IPS-11a (cell line): ENCODE data around the gene SETBP1.
"Not testable (repeated sequence)": the region's sequence is repeated elsewhere in the genome, so short reads cannot be mapped to it uniquely, and the experiment has no call there.

Experiments used
- H3K4me3 ChIP-seq: one replicate; pipeline ENCODE4 v1.5.1; 2013; ENCODE audit warnings: low read depth, low read length, control low read depth

The SETBP1 gene

DNA sequence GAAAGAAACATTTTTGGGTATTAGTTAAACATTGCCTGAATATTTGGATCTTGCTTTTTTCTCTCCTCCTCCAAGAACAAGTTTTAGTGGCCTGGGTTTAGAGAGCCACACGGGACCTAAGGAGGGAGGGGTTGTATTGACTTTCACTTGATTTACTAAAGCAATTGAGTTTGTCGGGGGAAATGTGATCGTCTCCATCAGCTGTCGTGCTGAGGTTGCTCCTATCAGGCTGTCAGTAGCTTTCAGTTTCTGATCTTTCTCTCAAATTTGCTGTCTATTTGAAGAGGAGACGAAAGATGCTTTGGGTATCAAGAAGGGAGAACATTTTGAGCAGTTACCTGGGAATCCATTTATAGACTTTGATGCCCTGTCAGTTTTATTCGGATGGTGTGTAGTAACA is 106.0 kb downstream of the SETBP1 start:
- H3K4me3 ChIP-seq, result no peak overlapping the region

GRCh38 chr18:44788334-44788733 is 107.6 kb downstream of the SETBP1 start:
- no peak overlapping the region for H3K4me3 ChIP-seq

GRCh38 chr18:44789710-44790109 is 109.0 kb downstream of the SETBP1 start:
- H3K4me3 ChIP-seq, result no peak overlapping the region

GRCh38 chr18:44790860-44791259 is 110.2 kb downstream of the SETBP1 start:
- no peak overlapping the region for H3K4me3 ChIP-seq

DNA sequence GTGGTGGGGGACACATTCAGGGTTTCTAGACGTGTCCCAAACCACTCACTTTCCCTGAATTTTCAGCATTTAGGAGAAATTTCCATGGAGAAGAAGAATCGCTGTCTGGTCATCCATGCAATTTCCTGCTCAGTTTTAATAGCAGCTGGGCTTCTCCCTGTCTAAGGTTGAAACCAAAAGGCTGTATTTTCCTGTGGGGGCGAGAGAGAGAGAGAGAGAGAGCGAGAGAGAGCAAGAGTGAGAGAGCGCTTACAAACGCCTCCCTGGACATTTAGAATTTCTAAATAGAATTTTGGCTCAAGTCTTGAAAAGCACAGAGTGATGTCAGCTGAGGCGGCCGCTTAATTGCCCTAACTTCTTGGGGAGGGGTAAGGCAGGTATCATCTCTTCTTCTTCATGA is 110.8 kb downstream of the SETBP1 start:
- no peak overlapping the region for H3K4me3 ChIP-seq

DNA sequence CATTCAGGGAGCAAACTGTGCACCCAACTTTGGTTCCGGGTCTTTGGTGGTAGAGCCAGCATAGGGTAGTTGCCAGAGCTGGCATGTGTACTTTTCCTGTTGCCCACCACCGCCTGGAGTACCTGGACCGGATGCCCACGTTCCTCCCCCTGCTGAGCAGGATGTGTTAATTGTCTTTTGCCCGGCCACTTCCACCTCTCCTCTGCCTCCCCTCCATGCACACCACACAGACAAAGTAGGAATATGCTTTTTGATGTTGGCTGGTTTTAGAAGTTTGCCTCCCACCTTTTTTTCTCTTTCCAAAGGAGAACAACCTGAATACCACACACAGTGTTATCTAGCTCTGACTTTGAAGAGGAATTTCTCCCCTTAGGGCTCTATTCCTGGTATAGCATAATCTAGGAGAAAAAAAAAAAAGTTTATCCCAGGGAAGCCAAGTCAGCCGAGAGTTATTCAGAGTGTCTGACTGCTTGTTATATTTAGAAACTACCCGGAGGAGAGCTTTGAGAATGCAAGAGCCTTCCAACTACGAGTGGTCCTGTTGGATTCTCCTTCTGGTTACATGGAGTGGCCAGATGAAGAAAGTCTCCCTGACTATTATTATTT is 111.9 kb downstream of the SETBP1 start:
- H3K4me3 ChIP-seq, result no peak overlapping the region

- no peak overlapping the region for H3K4me3 ChIP-seq
Observed at GRCh38 chr18:44793194-44793593, 112.5 kb downstream of the SETBP1 start.

- no peak overlapping the region for H3K4me3 ChIP-seq
Observed at GRCh38 chr18:44793685-44794084, 113.0 kb downstream of the SETBP1 start.

DNA sequence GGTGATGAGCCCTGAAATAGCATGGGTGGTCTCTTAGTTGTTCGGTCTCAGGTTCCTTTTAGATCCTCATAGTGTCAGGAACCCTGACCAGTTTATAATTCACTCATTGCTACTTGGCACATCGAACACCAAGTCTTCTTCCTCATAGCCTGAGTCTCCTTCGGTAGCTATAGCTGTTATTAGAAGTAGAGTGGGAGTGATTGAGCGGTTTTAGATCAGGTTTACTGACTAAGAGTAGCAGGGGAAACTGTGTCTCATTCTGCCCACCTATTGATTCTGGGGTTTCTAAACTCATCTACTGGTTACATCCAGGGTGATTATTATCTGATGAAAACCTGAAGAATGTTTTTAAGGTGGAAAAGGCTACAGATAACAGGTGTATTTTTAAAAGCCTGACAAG is 114.6 kb downstream of the SETBP1 start:
- no peak overlapping the region for H3K4me3 ChIP-seq

DNA sequence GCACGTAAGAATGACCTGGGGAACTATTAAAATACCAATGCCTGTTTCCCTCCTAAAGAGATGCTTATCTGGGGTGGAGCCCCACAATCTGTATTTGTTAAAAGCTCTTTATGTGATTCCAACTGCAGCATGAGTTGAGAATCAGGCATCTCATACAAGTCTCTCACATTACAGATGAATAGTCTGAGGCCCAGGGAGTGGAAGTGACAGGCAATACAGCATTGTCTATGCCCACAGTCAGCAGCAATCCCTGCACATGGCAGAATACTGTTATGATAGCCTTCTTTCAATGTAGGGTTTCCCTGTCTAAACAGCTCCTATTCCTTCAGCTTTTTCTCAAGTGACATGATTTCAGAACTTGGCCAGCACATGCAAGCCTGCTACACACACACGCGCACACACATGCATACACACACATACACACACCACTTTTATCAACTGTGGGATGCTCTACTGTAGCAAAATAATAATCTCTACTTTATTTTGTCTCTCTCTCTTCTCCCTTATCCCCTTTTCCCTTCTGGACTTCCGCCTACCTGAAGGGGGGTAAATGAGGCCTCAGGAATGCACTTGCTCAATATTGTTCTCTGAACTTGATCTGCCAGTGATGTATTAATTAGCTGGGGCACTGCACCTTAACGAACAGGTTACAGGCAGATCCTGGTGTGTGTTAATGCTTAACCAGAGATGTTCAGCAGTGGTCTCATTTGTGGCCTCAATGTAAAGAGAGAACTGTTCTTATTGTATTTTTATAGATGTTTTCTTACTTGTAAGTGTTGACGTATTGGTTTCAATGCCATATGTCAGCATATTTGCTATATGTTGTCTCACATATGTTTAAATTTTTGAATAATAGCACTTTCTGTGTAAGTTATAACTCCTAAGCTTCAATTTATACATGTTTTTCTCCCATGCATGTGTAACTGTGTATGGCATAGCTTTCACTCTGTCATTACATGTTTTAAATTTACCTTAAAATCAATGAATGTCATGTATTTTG is 116.0 kb downstream of the SETBP1 start:
- H3K4me3 ChIP-seq, result no peak overlapping the region

DNA sequence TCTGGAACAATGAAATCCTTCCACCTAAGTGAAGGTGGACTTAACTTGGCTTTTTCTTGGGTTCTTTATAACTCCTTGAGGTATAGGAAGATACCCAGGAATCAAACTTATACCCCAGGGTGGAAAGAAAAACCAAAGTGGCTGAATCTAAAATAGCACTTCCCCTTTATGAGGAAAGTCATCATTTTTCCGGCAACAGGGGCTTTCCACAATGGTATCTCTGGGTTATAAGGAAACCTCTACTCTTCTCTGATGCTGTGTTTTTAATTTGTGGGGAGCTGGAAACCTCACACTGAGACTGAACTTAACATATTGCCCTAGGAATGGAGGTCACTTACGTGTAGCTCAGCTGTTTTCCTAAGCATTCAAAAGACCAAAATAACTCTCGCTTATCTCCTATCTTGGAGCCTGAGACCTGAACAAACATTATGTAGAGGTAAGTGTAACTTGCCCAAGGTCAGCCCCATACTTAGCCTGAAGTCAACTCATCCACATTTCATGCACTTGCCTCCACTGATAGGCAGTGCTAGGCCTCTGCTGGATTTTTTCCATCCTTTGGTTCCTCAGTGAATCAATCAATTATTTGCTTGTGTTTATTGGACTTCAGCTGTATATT is 117.9 kb downstream of the SETBP1 start:
- H3K4me3 ChIP-seq, result no peak overlapping the region

- no peak overlapping the region for H3K4me3 ChIP-seq
Observed at GRCh38 chr18:44799382-44799906, 118.8 kb downstream of the SETBP1 start.

- H3K4me3 ChIP-seq, result no peak overlapping the region
Observed at GRCh38 chr18:44799907-44800421, 119.3 kb downstream of the SETBP1 start.

- H3K4me3 ChIP-seq, result not testable (repeated sequence)
Observed at GRCh38 chr18:44800766-44801165, 120.1 kb downstream of the SETBP1 start.

DNA sequence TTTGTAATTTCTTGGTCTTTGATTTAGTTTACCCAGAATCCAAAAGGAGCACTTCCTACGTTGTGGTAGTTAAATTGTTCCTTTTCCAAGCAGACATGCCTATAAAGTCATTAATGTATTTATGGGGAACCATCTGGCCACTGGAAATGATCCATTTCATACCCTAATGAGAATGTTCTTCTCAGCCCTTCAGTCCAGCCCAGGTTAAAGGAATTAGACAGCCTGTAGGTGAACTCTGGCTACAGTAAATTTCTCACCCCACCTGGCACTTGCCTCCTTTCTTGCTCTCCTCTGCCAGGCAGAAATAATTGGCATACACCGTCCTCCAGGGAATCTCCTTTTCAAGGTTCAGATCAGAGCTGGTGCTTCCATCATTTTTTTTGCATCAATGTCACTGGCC is 121.1 kb downstream of the SETBP1 start:
- H3K4me3 ChIP-seq, result no peak overlapping the region

GRCh38 chr18:44802508-44802907 is 121.8 kb downstream of the SETBP1 start:
- no peak overlapping the region for H3K4me3 ChIP-seq

DNA sequence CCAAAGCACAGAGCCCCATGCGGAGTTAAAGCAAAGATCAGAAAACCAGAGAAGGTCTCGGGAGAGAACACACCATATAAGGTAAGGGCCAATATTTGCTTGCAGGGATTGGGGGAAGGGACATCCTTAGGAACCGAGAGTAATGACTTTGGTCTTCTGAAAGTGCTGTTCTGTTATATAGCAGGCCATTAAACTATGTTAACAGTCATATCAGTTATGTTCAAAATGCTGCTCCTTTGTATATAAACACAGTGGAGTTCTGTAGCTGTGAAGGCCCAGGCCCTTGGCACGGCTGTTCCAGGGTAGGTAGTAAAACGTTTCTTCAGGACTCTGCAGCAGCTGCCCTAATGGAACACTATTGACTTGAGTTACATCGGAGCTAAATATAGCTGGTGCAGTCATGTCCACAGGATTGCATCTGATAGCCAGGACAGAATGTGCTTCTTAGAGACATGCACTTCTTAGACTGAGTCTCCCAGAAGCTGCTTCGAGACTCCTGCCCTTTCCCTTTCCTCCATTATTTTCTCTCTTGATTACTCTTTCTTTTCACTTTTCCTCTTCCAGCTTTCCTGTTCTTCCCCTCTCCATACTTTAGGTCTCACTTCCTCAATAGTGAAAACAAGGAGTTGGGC is 122.4 kb downstream of the SETBP1 start:
- H3K4me3 ChIP-seq, result no peak overlapping the region

DNA sequence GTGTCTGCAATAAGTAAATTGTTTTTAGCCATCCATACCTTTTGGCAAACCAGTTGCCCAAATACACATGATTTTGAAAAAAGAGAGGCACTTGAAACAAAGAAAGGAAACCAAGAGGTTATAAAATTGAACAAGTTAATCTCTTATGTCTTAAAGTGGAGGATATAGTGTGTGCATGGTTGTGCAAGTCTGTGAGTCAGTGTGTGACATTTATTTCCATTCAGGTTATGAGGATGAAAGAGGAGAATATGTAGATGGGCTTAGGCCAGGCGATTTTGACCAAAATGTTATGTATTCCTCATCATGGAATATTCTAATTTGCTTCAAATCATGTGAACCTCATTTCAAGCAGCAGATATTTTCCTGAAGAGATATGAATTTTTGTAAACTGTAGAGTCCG is 123.3 kb downstream of the SETBP1 start:
- no peak overlapping the region for H3K4me3 ChIP-seq

- no peak overlapping the region for H3K4me3 ChIP-seq
Observed at GRCh38 chr18:44805176-44805575, 124.5 kb downstream of the SETBP1 start.

DNA sequence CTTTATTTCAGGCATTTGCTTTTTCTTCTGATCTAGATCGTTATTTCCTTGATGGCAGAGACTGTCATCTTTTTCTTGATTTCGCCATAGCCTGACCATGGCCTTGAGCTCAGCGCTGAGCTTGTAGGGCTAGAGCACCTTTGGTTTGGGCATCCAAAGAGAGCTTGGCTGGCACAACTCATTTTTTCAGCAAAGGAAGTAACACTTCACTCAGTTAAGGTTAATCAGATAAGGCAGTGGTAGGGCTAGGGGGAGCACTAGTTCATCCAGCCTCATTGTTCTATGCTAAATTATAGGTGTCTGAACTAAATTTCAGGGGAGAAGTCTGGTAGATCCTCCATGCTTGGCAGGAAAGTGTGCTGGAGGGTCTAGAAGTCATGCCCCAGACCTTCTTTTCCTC is 125.0 kb downstream of the SETBP1 start:
- no peak overlapping the region for H3K4me3 ChIP-seq

DNA sequence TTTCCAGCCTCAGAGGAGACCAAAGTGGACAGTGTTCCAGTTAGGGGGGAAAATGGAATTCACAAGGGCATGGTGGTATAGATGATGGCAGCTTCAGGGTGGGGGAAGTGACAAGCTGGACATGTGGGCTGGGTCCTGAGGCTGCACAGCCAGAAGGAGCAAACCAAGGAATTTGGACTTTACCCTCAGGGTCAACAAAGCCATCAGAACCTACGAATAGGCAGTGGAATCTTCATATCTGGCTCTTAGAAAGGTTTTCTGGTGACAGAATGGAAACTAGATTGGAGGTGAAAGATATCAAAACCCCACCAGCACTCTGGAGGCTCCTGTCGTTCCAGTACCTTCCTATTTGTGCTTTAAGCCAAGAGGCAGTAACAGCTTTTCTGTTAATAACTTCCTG is 127.1 kb downstream of the SETBP1 start:
- no peak overlapping the region for H3K4me3 ChIP-seq
